GM12878 (cell line): Measurements from ENCODE around the gene MT1B. TPM values are rescaled to one million over a fixed set of nuclear protein-coding genes. Genes with fewer than 3 reads are reported as not detected.

Experiments
- ATAC-seq: fragments of 200-7000 bp; cut with Tn5 transposase; 3 replicates; pipeline ENCODE4 v1.9.1; 2020; ENCODE audit warnings: mild to moderate bottlenecking, moderate library complexity
- BruUV-seq: library from RNA; stranded (reverse); fragments of 400-500 nt; replicated peaks from 2 replicates; lab custom pipeline; 2021; lab: Mats Ljungman, UMichigan
- CTCF ChIA-PET: fragments of 300-600 bp; sonication (Branson Sonifier 250); formaldehyde crosslinking; extraction: SDS; loops from one replicate; lab custom pipeline; 2021; ENCODE audit warnings: inconsistent platforms; lab: Yijun Ruan, JAX
- POLR2A ChIA-PET: fragments of 350-600 bp; formaldehyde crosslinking; extraction: SDS; loops from one replicate; lab custom pipeline; 2021; ENCODE audit warnings: inconsistent platforms; lab: Charles Lee
- RAD21 ChIA-PET: fragments of 300-600 bp; sonication (Branson Sonifier 250); formaldehyde crosslinking; loops from one replicate; lab custom pipeline; 2023; ENCODE audit warnings: antibody characterized with exemption; ENCODE audit not compliant: unreplicated experiment; lab: Charles Lee
- SMC1A ChIA-PET: fragments of 300-600 bp; sonication (Branson Sonifier 250); formaldehyde crosslinking; loops from one replicate; lab custom pipeline; 2023; ENCODE audit not compliant: unreplicated experiment, uncharacterized antibody; lab: Charles Lee
- DNase-seq: peaks from one replicate; pipeline ENCODE4 v3.0.0-alpha.2; 2011; ENCODE audit warnings: low read depth, low spot score
- FAIRE-seq: peaks from 3 replicates; lab custom pipeline; 2011; peaks lifted over from hg19 to GRCh38; lab: Jason Lieb, UNC
- H2AFZ ChIP-seq: 2 replicates; pipeline ENCODE4 v1.6.0; 2011; ENCODE audit warnings: low read depth, low read length, control low read depth; ENCODE audit not compliant: control insufficient read depth
- H3K27ac ChIP-seq: 2 replicates; pipeline ENCODE4 v1.5.1; 2011; ENCODE audit warnings: control low read depth; ENCODE audit not compliant: control insufficient read depth, insufficient read depth
- H3K27me3 ChIP-seq, 2 experiments: replicated peaks in 1 of 2; 2 replicates each; pipeline versions ENCODE4 v1.6.0 to v1.6.1; 2011; ENCODE audit warnings: low read length in 1 of 2; ENCODE audit not compliant: control insufficient read depth in 2 of 2, insufficient read depth in 2 of 2
- H3K36me3 ChIP-seq, 2 experiments: 2 replicates each; pipeline ENCODE4 v1.5.1; 2011; ENCODE audit warnings: low read length in 1 of 2; ENCODE audit not compliant: control insufficient read depth in 2 of 2, insufficient read depth in 2 of 2
- H3K4me1 ChIP-seq: 2 replicates; pipeline ENCODE4 v1.6.1; 2011; ENCODE audit warnings: mild to moderate bottlenecking, low read length, moderate library complexity, mixed read lengths; ENCODE audit not compliant: control insufficient read depth, insufficient read depth
- H3K4me2 ChIP-seq: 2 replicates; pipeline ENCODE4 v1.6.0; 2011; ENCODE audit warnings: control low read depth; ENCODE audit not compliant: control insufficient read depth, insufficient read depth
- H3K4me3 ChIP-seq: fragments of 200-600 bp; sonication (generic); 2 replicates; pipeline ENCODE4 v1.5.1; 2016
- H3K79me2 ChIP-seq: 2 replicates; pipeline ENCODE4 v1.6.0; 2011; ENCODE audit warnings: low read length; ENCODE audit not compliant: control insufficient read depth, insufficient read depth
- H3K9ac ChIP-seq: 2 replicates; pipeline ENCODE4 v1.8.0; 2011; ENCODE audit warnings: low read length, control low read depth, mixed read lengths; ENCODE audit not compliant: control insufficient read depth, insufficient read depth
- H3K9me3 ChIP-seq: replicated peaks from 3 replicates; pipeline ENCODE4 v1.5.1; 2011; ENCODE audit warnings: mild to moderate bottlenecking, low read length; ENCODE audit not compliant: control insufficient read depth, insufficient read depth
- H4K20me1 ChIP-seq: 2 replicates; pipeline ENCODE4 v1.6.0; 2011; ENCODE audit not compliant: control insufficient read depth, insufficient read depth
- FOXK2 ChIP-seq: fragments of 450-650 bp; IDR thresholded peaks from 2 replicates; pipeline ENCODE4 v1.6.1; 2017; ENCODE audit warnings: mild to moderate bottlenecking, moderate library complexity
- MTA2 ChIP-seq: fragments of 450-650 bp; IDR thresholded peaks from 2 replicates; pipeline ENCODE4 v1.6.1; 2016; ENCODE audit warnings: low read depth, mild to moderate bottlenecking, moderate library complexity
- NFYA ChIP-seq: IDR thresholded peaks from 2 replicates; pipeline ENCODE4 v1.6.1; 2011; ENCODE audit warnings: low read depth, mild to moderate bottlenecking, low read length, improper control_type of control experiment, borderline replicate concordance
- NRF1 ChIP-seq: conservative IDR thresholded peaks from 2 replicates; pipeline ENCODE4 v1.6.1; 2011; ENCODE audit warnings: mild to moderate bottlenecking, low read depth, low read length, improper control_type of control experiment
- POLR2AphosphoS5 ChIP-seq: IDR thresholded peaks from 2 replicates; pipeline ENCODE4 v1.6.1; 2011; ENCODE audit warnings: mild to moderate bottlenecking, low read length, inconsistent platforms
- SIX5 ChIP-seq: IDR thresholded peaks from 2 replicates; pipeline ENCODE4 v1.6.1; 2011; ENCODE audit warnings: mild to moderate bottlenecking, low read depth, low read length, moderate library complexity; ENCODE audit not compliant: severe bottlenecking
- SMAD5 ChIP-seq: IDR thresholded peaks from 2 replicates; pipeline ENCODE4 v1.6.1; 2016; ENCODE audit warnings: antibody characterized with exemption, low read depth
- USF1 ChIP-seq: IDR thresholded peaks from 2 replicates; pipeline ENCODE4 v1.6.1; 2011; ENCODE audit warnings: borderline replicate concordance, low read depth, mild to moderate bottlenecking, moderate library complexity, mixed read lengths, low read length; ENCODE audit not compliant: insufficient read depth; ENCODE audit errors: extremely low read length
- ZNF274 ChIP-seq: IDR thresholded peaks from one replicate; pipeline ENCODE4 v1.8.0; 2011; ENCODE audit not compliant: insufficient read length, insufficient read depth
- ZNF384 ChIP-seq: IDR thresholded peaks from 2 replicates; pipeline ENCODE4 v1.6.1; 2012; ENCODE audit warnings: low read depth, mild to moderate bottlenecking, low read length, improper control_type of control experiment, borderline replicate concordance
- WGBS: methylation state at CpG from one replicate; pipeline ENCODE4 v1.1.6; 2016; ENCODE audit warnings: low lambda C conversion rate; ENCODE audit not compliant: insufficient replicate concordance, insufficient coverage; ENCODE audit errors: missing lambda C conversion rate; 5-methylcytosine and 5-hydroxymethylcytosine counted together
- in situ Hi-C: fragments of 300-500 bp; cut with MboI; formaldehyde crosslinking; loops from 9 replicates; pipeline ENCODE4 v1.14.3; 2018; ENCODE audit warnings: mixed read lengths
- intact Hi-C: fragments of 100-400 bp; cut with micrococcal nuclease; formaldehyde crosslinking; loops from one replicate; pipeline ENCODE4 v1.14.2; 2022; ENCODE audit not compliant: unreplicated experiment
- polyA plus RNA-seq, 11 experiments: library from polyadenylated mRNA; depleted of rRNA in 4 of 11; unstranded in 6 of 11; stranded (reverse) in 5 of 11; fragments of >200 nt; fragmentation: Nextera tagmentation in 4 of 11; fragmentation: Illumina TruSeq in 1 of 11; extraction: Ambion mirVana in 4 of 11; extraction: Trizol in 1 of 11; gene quantifications; 1 replicate in 1 of 11; 2 replicates in 10 of 11; pipeline versions ENCODE4 v1.2.1 to v1.2.3, GENCODE V29; 2011 to 2016; ENCODE audit warnings: inconsistent platforms in 2 of 11, missing spikeins in 2 of 11, low read depth in 1 of 11
- total RNA-seq, 4 experiments: library from RNA; depleted of rRNA in 3 of 4; stranded (reverse); fragments of >200 nt in 3 of 4; fragmentation: Illumina TruSeq in 1 of 4; extraction: Trizol in 1 of 4; gene quantifications; 2 replicates each; pipeline versions ENCODE4 v1.2.1 to v1.2.3, GENCODE V29; 2013 to 2021
- TF ChIP-seq, protein P1 (sequence below): fragments of 450-650 bp; IDR thresholded peaks from 2 replicates; pipeline ENCODE4 v1.6.1; 2017; ENCODE audit warnings: mild to moderate bottlenecking, low read depth, inconsistent platforms; ENCODE audit not compliant: poor library complexity, severe bottlenecking

MT1B gene
- total and polyA plus RNA-seq, 10 of the 15 experiments (the other 5 are each of a cell fraction or from before 2014, with no cell fraction given) = not detected

- FAIRE-seq = no peak
Observed at GRCh38 chr16:56695246-56695645, 43.6 kb downstream of the MT1B start.

GRCh38 chr16:56697456-56698155, 45.9 kb downstream of the MT1B start:
- DNase-seq = no peak
- CTCF ChIA-PET = interaction anchor here (1.1 to 1.3 kb wide), 2 partner anchors 21 to 121 kb away, joined by 3 to 5 read pairs; no protein-coding TSS in a partner anchor
- FAIRE-seq = no peak
- POLR2A ChIA-PET = interaction anchor here (0.5 kb wide), 1 partner anchor 24 kb away, joined by 3 read pairs; no protein-coding TSS in a partner anchor
- Histone ChIP-seq H3K9ac (no peak overlapping the region), H2AFZ (no peak overlapping the region), H3K4me1 (no peaks in the 10 kb centered on the region; the same call in 1 of the 2 replicates), H3K4me3 (no peak overlapping the region), H4K20me1 (no peaks in the 10 kb centered on the region), H3K4me2 (no peak overlapping the region), H3K36me3 (no peaks in the 10 kb centered on the region), H3K79me2 (no peaks in the 10 kb centered on the region), H3K9me3 (no peaks in the 10 kb centered on the region; the same call in 2 of the 3 replicates), H3K27ac (no peak overlapping the region), H3K27me3 (no peaks in the 10 kb centered on the region; a peak in 1 of 4 replicates)
- no TSS peak for BruUV-seq
- no peak for ATAC-seq
- SMC1A ChIA-PET = interaction anchor here (0.5 to 1.7 kb wide), 4 partner anchors 21 to 562 kb away, joined by 3 read pairs; no protein-coding TSS in a partner anchor
- in situ Hi-C loops = loop anchor here (25.0 kb wide), 1 partner anchor 760 kb away; no protein-coding TSS in a partner anchor
- no peak for TF ChIP-seq SMAD5
- no peak for TF ChIP-seq MTA2
- no peak for TF ChIP-seq ZNF274
- TF ChIP-seq POLR2AphosphoS5 = no peak
- no peak for TF ChIP-seq ZNF384
- TF ChIP-seq, protein P1, sequence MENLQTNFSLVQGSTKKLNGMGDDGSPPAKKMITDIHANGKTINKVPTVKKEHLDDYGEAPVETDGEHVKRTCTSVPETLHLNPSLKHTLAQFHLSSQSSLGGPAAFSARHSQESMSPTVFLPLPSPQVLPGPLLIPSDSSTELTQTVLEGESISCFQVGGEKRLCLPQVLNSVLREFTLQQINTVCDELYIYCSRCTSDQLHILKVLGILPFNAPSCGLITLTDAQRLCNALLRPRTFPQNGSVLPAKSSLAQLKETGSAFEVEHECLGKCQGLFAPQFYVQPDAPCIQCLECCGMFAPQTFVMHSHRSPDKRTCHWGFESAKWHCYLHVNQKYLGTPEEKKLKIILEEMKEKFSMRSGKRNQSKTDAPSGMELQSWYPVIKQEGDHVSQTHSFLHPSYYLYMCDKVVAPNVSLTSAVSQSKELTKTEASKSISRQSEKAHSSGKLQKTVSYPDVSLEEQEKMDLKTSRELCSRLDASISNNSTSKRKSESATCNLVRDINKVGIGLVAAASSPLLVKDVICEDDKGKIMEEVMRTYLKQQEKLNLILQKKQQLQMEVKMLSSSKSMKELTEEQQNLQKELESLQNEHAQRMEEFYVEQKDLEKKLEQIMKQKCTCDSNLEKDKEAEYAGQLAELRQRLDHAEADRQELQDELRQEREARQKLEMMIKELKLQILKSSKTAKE = no peak
- TF ChIP-seq SIX5 = no peak
- no peak for TF ChIP-seq USF1
- TF ChIP-seq NRF1 = no peak
- no peak for TF ChIP-seq NFYA
- WGBS = 29% methylated on average over 5 of the region's 5 CpGs
- RAD21 ChIA-PET = no interaction called here
- intact Hi-C loops = no loop called here

More at GRCh38 chr16:56695246-56695645, 43.6 kb downstream of the MT1B start:
- CTCF ChIA-PET = interaction anchor here (1.4 kb wide), 2 partner anchors 95 to 118 kb away, joined by 4 to 6 read pairs; no protein-coding TSS in a partner anchor
- SMC1A ChIA-PET = no interaction called here
- Histone ChIP-seq H3K79me2 (no peaks in the 10 kb centered on the region), H3K9me3 (no peaks in the 10 kb centered on the region; the same call in 2 of the 3 replicates), H4K20me1 (no peaks in the 10 kb centered on the region), H3K4me1 (no peaks in the 10 kb centered on the region), H2AFZ (no peak overlapping the region), H3K4me2 (no peak overlapping the region), H3K36me3 (no peaks in the 10 kb centered on the region), H3K9ac (no peak overlapping the region), H3K4me3 (no peak overlapping the region), H3K27ac (no peak overlapping the region), H3K27me3 (no peaks in the 10 kb centered on the region; a peak in 1 of 4 replicates)
- POLR2A ChIA-PET = no interaction called here
- intact Hi-C loops (no loop called here), in situ Hi-C loops (loop anchor here (25.0 kb wide), 1 partner anchor 758 kb away; no protein-coding TSS in a partner anchor)
- no peak for DNase-seq
- no TSS peak for BruUV-seq
- ATAC-seq = no peak
- WGBS = 0% methylated on average over 1 of the region's 1 CpG
- TF ChIP-seq FOXK2 = no peak
- RAD21 ChIA-PET = no interaction called here
